ENCODE data around the gene CDCA5.
A peak's percentile ranks its signal among the peaks of the same experiment; 100 is the strongest.

Gene CDCA5

GRCh38 chr11:65067446-65067845 is 16.4 kb downstream of the CDCA5 start:
- DNase-seq, result no peak

GRCh38 chr11:65066805-65067291 is 17.0 kb downstream of the CDCA5 start:
- DNase-seq, result no peak

DNA sequence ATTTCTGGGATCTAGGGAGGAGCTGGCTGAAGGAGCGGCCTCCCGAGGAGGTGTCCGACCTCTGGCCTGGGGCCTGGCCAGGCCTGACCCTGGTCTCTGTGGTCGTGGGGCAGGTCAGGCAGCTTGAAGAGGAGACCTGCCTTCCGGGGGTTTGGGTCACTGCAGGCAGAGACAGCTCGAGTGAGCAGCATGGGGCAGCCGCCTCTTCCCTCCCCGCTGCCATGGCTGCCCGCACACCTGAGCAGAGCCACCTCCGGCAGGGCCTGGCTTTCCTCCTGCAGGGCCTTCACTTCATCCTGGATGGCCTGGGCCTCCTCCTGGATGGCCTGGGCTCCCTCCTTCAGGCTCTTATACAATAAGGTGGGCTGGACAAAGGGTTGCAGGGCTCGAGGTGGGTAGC is 17.5 kb downstream of the CDCA5 start:
- no peak for DNase-seq

GRCh38 chr11:65065851-65066250 is 18.0 kb downstream of the CDCA5 start:
- peak in 1 of 2 donors; percentile 31 for DNase-seq

DNA sequence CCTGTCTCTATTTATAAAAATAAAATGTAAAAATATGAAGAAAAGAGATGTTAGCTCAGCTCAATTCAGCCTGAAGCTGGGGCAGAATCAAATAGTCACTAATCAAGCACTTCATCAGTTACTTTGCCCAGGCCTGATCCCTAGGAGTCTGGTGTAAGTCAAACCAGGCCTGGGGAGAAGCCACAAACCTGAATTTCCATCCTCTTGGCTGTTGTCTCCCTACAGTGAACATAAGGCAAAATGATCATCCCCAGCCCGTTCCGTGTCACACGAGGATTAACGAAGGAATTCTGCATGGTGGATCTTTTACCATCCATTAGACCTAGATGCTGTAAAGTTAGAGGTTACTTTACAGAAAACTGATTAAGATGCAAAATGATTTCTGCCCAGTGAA is 19.0 kb downstream of the CDCA5 start:
- DNase-seq, result no peak

- peak in 1 of 2 donors; percentile 20 for DNase-seq
Observed at GRCh38 chr11:65063532-65063931, 20.3 kb downstream of the CDCA5 start.

DNA sequence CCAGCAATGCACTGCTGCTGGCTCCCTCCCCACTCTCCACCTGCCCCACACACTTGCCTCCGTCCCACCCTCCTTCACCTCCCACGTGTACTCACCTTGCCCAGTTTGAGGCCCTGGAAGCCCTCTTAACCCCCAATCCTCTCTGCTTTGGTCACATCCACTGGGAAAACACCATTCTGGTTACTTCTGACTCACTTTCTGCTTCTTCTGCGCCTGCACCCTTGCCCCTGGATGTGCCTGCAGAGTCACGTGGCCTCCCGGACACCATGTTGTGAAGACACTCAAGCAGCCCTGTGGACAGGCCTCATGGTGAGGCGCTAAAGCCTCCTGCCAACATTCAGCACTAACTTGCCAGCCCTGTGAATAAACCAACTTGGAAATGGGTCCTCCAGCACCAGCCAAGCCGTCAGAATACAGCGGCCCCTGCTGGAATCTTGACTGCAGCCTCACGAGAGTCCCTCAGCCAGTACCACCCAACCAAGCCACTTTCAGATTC is 22.9 kb downstream of the CDCA5 start:
- no peak for DNase-seq

DNA sequence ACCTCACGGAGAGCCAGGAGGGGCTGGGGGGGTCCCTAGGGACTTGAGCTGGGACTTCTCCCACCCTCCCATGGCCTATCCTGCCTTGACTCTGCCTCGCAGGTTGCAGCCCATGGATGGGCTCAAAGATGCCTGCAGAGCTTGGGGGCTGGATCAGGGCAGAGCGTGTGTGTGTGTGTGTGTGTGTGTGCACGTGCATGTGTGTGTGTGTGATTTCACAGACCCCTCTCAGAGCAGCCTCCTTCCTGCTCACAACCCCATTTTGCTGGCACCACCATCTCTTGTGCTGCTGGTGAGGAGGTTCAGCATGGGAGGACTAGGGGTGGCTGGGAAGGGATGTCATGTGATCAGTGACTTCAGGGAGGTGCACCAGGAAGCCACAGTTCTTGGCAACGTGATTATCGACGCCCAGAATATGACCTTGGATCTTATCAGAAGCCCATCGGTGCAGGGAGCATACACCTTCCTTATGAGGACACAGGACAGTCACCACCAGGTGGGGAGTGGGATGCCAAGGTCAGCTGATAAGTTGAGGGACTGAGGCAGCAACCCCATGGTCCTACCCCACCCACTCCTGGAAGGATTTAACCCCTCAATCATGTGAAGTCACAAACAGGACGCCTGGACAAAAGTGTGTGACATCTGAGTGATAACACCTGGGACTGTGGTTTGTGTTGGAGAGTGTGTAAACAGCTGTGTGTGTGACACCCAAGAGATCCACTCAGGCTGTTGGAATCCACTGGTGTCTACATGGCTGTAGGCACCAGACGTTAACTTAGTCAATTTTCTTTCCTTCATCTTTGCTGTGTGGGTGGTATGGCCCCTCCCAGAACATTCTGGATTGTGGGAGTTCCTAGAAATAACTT is 23.6 kb downstream of the CDCA5 start:
- no peak for DNase-seq

DNA sequence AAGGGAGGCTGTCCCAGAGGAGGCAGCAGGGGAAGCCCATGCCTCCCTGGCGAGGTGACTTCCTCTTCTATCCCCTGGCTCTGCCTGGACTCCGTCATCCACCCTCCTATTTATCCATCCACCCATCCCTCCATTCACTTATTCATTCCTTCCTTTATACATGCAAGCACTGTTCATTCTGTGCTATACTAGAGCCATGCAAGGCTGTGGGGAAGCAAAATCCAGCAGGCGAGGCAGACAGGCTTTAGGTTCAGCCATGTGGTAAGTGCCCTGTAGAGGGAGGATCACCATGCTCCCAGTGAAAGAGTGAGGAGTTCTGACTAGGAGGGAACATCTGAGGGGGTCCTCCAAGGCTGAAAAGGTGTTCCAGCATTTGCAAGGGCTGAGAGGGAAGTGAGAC is 24.3 kb downstream of the CDCA5 start:
- DNase-seq, result no peak

GRCh38 chr11:65058419-65059054 is 25.3 kb downstream of the CDCA5 start, which contains the start of gene NAALADL1:
NAALADL1 (minus strand) TSS chr11:65058553; CDS start chr11:65058521, 32 bp downstream.
- no peak for DNase-seq

GRCh38 chr11:65058012-65058411 is 25.8 kb downstream of the CDCA5 start:
- no peak for DNase-seq

DNA sequence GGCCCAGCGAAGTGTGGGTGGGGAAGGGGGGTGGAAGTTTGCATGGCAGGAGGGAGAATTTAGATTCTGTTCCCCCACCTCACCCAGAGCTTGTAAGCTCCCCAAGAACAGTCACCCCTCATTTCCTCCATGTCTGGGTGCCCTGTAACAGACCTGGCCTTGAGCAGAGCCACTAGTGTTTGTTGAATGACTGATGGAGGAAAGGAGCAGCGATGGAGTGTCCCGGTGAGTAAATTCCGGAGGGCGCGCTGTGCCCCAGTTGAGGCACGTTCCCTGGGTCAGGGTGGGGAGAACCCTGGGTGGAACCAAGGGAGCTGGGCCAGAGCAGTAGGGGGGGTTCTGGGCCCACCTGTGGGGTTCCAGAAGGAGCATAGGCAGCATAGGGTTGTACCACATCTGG is 26.3 kb downstream of the CDCA5 start:
- DNase-seq, result no peak

DNA sequence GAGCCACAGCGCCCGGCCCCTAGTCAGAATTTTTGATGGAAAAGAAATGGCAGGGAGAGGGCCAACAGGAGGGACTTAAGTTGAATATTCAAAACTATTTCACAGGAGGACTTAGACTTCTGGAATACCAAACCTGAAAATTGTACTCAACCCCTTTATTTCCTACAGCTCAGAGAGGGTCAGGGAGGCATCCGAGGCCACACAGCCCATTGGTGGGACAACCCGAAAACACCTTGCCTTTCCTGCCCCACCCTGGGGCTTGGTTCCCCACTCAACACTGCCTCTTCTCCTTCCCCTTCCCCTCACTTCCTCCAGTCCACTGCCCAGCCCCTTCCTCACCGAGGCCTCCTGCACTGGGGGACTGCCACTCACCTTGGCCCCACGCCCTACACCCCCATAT is 26.8 kb downstream of the CDCA5 start:
- DNase-seq, result no peak

- no peak for DNase-seq
Observed at GRCh38 chr11:65055538-65055937, 28.3 kb downstream of the CDCA5 start.

DNA sequence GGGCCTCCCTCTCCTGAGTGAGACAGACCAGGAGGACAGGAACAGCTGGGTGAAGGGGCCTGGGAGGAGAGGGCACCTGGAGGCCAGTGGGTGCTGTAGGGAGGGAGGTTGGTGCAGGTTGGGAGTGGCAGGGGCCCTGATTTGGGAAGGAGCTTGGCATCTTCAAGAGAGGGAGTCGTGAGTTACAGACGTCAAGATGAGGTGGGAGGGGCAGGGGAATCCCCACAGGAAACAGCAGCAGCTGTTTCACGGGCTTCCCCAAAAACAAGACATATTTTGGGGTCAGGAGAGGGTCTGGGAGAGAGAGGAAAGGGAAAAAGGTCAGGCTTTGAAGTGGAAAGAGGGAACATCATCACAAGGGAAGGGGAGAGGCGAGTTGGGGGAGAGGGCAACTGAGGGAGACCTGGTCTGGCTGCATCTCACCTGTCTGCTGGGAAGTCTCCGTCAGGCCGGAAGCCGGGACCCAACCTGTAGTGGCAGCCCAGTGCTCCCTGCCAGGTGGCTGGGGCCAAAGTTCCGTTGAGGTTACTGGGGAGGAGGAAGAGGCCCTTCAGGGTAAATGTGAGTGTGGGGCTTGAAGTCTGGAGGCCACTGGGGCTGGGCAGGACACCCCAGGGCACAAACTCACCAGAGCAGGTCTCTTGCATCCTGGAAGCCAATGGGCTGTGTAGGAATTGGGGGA is 29.9 kb downstream of the CDCA5 start:
- no peak for DNase-seq

DNA sequence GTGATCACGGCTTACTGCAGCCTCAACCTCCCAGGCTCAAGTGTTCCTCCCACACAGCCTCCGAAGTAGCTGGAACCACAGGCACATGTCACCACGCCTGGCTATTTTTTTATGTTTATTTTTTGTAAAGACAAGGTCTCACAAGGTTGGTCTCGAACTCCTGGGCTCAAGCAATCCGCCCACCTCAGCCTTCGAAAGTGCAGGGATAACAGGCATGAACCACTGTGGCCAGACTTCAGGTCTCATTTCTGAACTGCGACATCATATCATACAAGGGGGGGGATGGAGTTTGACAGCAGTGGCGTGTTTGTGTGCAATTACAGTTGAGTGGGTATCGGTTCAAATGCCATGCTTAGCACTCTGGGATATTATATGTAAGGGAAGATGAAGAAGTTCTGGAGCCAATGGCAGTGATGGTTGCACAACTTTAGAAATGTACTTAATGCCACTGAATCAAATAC is 32.4 kb downstream of the CDCA5 start:
- no peak for DNase-seq

GRCh38 chr11:65047581-65048422 is 36.0 kb downstream of the CDCA5 start:
- no peak for DNase-seq

- no peak for DNase-seq
Observed at GRCh38 chr11:65045728-65046127, 38.1 kb downstream of the CDCA5 start.

- DNase-seq, result no peak
Observed at GRCh38 chr11:65045061-65045460, 38.8 kb downstream of the CDCA5 start.

DNA sequence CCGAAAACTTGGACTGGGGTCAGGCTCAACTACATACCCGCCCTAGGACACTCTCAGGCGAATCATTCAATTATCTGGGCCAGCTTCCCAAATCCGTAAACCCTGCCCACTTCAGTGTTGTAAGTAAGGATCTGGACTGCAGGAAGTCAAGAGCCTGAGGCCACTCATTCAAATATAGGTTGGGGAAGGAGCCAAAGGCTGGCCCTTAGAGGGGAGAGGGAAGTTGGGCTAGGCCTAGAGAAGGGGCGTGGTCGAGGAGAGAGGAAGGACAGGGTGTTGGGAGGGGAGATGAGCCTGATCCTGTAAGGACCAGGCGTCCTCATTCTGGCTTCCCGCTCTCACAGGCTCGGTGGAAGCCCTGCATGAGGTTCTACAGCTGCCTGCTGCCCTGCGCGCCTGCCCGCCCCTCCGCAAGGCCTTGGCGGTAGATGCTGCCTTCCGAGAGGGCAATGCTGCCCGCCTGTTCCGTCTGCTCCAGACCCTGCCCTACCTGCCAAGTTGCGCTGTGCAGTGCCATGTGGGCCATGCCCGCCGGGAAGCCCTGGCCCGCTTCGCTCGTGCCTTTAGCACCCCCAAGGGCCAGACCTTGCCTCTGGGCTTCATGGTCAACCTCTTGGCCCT is 39.8 kb downstream of the CDCA5 start:
- DNase-seq, result peak; percentile 93 to 95

DNA sequence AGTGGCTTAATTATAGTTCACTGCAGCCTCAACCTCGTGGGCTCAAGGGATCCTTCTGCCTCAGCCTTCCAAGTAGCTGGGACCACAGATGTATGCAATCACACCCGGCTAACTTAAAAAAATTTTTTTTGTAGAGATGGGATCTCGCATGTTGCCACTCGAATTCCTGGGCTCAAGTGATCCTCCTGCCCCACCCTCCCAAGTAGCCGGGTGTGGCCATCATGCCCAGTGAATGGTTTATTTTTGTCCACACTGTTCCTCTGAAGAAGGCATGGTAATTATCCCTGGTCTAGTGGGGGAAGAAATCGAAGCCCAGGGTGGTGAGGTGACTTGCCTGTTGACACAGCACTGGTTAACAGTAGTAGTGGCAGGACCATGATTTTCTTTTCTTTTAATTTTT is 40.9 kb downstream of the CDCA5 start:
- DNase-seq, result no peak

Measured in inflammatory macrophage (primary cell).